ENCODE results near the gene GMFB. TPM values are rescaled to one million over a fixed set of nuclear protein-coding genes. Genes with fewer than 3 reads are reported as not detected.
A peak's percentile ranks its signal among the peaks of the same experiment; 100 is the strongest.
"Not testable (repeated sequence)": the region's sequence is repeated elsewhere in the genome, so short reads cannot be mapped to it uniquely, and the experiment has no call there.

Gene GMFB
- polyA plus RNA-seq, 1 donor from 2014 or later: 208 TPM

DNA sequence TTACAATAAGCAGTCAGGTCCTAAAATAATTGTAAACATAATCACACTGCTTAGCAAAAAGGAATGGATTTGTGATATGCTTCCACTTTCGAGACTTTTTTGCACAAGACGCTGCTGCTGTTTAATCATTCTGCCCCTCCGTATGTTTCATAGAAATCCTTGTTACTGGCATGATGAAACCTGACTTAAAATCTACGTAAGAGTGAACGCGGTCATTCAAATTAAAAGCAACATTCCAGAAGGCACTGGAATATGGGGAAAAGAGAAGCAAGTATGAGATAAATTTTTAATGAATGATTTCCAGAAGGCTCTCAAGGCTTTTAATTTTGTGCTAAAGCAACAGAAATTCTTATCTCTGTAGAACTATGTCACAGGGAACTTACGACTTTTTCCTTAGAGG, 48.7 kb downstream of the GMFB start:
- H3K9me2 ChIP-seq (ENCODE audit: insufficient read depth, low read length): no peaks in the 10 kb centered on the region

DNA sequence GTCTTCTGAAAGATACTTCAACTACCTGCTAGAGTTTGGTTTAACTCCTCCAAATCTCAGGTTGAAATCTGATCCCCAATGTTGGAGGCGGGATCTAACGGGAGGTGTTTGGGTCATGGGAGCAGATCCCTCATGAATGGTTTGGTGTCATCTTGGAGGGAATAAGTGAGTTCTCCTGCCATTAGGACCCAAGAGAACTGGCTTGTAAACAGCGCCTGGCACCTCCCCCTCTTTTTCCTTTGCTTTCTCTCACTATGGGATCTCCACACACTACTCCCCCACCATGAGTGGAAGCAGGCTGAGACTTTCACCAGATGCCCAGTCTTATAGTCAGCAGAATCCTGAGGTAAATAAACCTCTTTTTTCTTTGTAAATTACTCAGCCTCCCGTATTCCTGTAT, 50.1 kb downstream of the GMFB start:
- Histone ChIP-seq H3F3A (ENCODE audit: insufficient read depth, low read length, poor library complexity, severe bottlenecking) (no peaks in the 10 kb centered on the region), H3K9me2 (ENCODE audit: insufficient read depth, low read length) (no peaks in the 10 kb centered on the region), H3K27me3 (ENCODE audit: insufficient read depth, low read depth, low read length) (no peaks in the 10 kb centered on the region), H3K36me3 (ENCODE audit: insufficient read depth, low read length) (peaks cover 3% of the 10 kb centered on the region), H3K27ac (ENCODE audit: low read length) (no peak overlapping the region), H3K4me3 (ENCODE audit: low read length) (no peak overlapping the region), H3K9ac (ENCODE audit: low read length) (no peak overlapping the region), H3K79me2 (replicated peaks; ENCODE audit: insufficient read depth, low read length) (peaks cover 61% of the 10 kb centered on the region), H4K20me1 (ENCODE audit: insufficient read depth) (no peaks in the 10 kb centered on the region), H3K9me3 (ENCODE audit: low read length) (no peaks in the 10 kb centered on the region), H3K4me2 (ENCODE audit: low read length) (no peak overlapping the region), H2AFZ (ENCODE audit: low read depth, low read length) (no peak overlapping the region)
- TF ChIP-seq TAF1 (IDR thresholded peaks at IDR 0.05; ENCODE audit: low read depth): no peak
- no peak for TF ChIP-seq RAD21 (conservative IDR thresholded peaks at IDR 0.05)
- TF ChIP-seq MXI1 (conservative IDR thresholded peaks at IDR 0.05; ENCODE audit: poor library complexity, severe bottlenecking): no peak
- TF ChIP-seq EP300 (conservative IDR thresholded peaks at IDR 0.05; ENCODE audit: poor library complexity, severe bottlenecking): no peak
- no peak for TF ChIP-seq EZH2 (IDR thresholded peaks at IDR 0.05; ENCODE audit: borderline replicate concordance, insufficient read depth, low read length, poor library complexity, severe bottlenecking)
- TF ChIP-seq POLR2AphosphoS5 (IDR thresholded peaks at IDR 0.05): no peak
- TF ChIP-seq SMC3 (conservative IDR thresholded peaks at IDR 0.05; ENCODE audit: poor library complexity): no peak
- TF ChIP-seq, protein P1, sequence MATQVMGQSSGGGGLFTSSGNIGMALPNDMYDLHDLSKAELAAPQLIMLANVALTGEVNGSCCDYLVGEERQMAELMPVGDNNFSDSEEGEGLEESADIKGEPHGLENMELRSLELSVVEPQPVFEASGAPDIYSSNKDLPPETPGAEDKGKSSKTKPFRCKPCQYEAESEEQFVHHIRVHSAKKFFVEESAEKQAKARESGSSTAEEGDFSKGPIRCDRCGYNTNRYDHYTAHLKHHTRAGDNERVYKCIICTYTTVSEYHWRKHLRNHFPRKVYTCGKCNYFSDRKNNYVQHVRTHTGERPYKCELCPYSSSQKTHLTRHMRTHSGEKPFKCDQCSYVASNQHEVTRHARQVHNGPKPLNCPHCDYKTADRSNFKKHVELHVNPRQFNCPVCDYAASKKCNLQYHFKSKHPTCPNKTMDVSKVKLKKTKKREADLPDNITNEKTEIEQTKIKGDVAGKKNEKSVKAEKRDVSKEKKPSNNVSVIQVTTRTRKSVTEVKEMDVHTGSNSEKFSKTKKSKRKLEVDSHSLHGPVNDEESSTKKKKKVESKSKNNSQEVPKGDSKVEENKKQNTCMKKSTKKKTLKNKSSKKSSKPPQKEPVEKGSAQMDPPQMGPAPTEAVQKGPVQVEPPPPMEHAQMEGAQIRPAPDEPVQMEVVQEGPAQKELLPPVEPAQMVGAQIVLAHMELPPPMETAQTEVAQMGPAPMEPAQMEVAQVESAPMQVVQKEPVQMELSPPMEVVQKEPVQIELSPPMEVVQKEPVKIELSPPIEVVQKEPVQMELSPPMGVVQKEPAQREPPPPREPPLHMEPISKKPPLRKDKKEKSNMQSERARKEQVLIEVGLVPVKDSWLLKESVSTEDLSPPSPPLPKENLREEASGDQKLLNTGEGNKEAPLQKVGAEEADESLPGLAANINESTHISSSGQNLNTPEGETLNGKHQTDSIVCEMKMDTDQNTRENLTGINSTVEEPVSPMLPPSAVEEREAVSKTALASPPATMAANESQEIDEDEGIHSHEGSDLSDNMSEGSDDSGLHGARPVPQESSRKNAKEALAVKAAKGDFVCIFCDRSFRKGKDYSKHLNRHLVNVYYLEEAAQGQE (IDR thresholded peaks at IDR 0.05; ENCODE audit: borderline replicate concordance): no peak
- TF ChIP-seq, protein P2, sequence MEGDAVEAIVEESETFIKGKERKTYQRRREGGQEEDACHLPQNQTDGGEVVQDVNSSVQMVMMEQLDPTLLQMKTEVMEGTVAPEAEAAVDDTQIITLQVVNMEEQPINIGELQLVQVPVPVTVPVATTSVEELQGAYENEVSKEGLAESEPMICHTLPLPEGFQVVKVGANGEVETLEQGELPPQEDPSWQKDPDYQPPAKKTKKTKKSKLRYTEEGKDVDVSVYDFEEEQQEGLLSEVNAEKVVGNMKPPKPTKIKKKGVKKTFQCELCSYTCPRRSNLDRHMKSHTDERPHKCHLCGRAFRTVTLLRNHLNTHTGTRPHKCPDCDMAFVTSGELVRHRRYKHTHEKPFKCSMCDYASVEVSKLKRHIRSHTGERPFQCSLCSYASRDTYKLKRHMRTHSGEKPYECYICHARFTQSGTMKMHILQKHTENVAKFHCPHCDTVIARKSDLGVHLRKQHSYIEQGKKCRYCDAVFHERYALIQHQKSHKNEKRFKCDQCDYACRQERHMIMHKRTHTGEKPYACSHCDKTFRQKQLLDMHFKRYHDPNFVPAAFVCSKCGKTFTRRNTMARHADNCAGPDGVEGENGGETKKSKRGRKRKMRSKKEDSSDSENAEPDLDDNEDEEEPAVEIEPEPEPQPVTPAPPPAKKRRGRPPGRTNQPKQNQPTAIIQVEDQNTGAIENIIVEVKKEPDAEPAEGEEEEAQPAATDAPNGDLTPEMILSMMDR (IDR thresholded peaks at IDR 0.05; ENCODE audit: poor library complexity, severe bottlenecking): no peak

More for the DNA sequence above, 48.7 kb downstream of the GMFB start:
- no peaks in the 10 kb centered on the region for H3F3A ChIP-seq (ENCODE audit: insufficient read depth, low read length, poor library complexity, severe bottlenecking)
- H3K79me2 ChIP-seq (replicated peaks; ENCODE audit: insufficient read depth, low read length): peaks cover 47% of the 10 kb centered on the region
- peak overlapping the region; percentile 92 for H3K9ac ChIP-seq (ENCODE audit: low read length)
- H2AFZ ChIP-seq (ENCODE audit: low read depth, low read length): no peak overlapping the region
- H3K27ac ChIP-seq (ENCODE audit: low read length): peak overlapping the region; percentile 91
- no peak for TF ChIP-seq TAF1 (IDR thresholded peaks at IDR 0.05; ENCODE audit: low read depth)
- H3K4me3 ChIP-seq (ENCODE audit: low read length): peak overlapping the region; percentile 73
- H3K27me3 ChIP-seq (ENCODE audit: insufficient read depth, low read depth, low read length): no peaks in the 10 kb centered on the region
- H3K4me2 ChIP-seq (ENCODE audit: low read length): peak overlapping the region; percentile 69
- H4K20me1 ChIP-seq (ENCODE audit: insufficient read depth): no peaks in the 10 kb centered on the region
- peaks cover 3% of the 10 kb centered on the region for H3K36me3 ChIP-seq (ENCODE audit: insufficient read depth, low read length)
- no peaks in the 10 kb centered on the region for H3K9me3 ChIP-seq (ENCODE audit: low read length)

DNA sequence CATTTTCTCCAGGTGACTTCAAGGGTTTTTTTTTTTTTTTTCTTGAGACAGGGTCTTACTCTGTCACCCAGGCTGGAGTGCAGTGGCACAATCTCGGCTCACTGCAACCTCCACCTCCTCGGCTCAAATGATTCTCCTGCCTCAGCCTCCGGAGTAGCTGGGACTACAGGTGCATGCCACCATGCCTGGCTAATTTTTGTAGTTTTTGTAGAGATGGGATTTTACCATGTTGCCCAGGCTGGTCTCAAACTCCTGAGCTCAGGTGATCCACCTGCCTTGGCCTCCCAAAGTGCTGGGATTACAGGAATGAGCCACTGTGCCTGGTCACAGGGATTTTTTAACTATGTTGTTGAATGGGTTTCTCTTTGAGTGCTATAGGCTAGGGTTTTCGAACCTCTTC, 50.8 kb downstream of the GMFB start:
- H3K9me2 ChIP-seq (ENCODE audit: insufficient read depth, low read length); H3K4me2 ChIP-seq (ENCODE audit: low read length); H3K27me3 ChIP-seq (ENCODE audit: insufficient read depth, low read depth, low read length); H3F3A ChIP-seq (ENCODE audit: insufficient read depth, low read length, poor library complexity, severe bottlenecking); H3K36me3 ChIP-seq (ENCODE audit: insufficient read depth, low read length); H3K9me3 ChIP-seq (ENCODE audit: low read length); H3K9ac ChIP-seq (ENCODE audit: low read length); H3K4me3 ChIP-seq (ENCODE audit: low read length); H4K20me1 ChIP-seq (ENCODE audit: insufficient read depth); H2AFZ ChIP-seq (ENCODE audit: low read depth, low read length); H3K27ac ChIP-seq (ENCODE audit: low read length): not testable (repeated sequence)
- H3K79me2 ChIP-seq (replicated peaks; ENCODE audit: insufficient read depth, low read length): peaks cover 68% of the 10 kb centered on the region

All from neural cell (in vitro differentiated cells).